PC-3 (cell line): ENCODE results near the gene CHID1. TPM values are rescaled to one million over a fixed set of nuclear protein-coding genes. Genes with fewer than 3 reads are reported as not detected.

Source experiments
- ATAC-seq: fragments of 200-7000 bp; cut with Tn5 transposase; 2 replicates; pipeline ENCODE4 v1.9.1; 2020; ENCODE audit warnings: mild to moderate bottlenecking, moderate library complexity
- BruUV-seq: library from RNA; stranded (reverse); fragments of 400-500 nt; replicated peaks from 2 replicates; lab custom pipeline; 2021; lab: Mats Ljungman, UMichigan
- CTCF ChIA-PET: fragments of 300-600 bp; sonication (Branson Sonifier 250); formaldehyde crosslinking; loops from one replicate; lab custom pipeline; 2022; ENCODE audit warnings: antibody characterized with exemption; lab: Charles Lee
- POLR2A ChIA-PET: fragments of 300-600 bp; sonication (Branson Sonifier 250); formaldehyde crosslinking; loops from one replicate; lab custom pipeline; 2022; ENCODE audit warnings: antibody characterized with exemption; ENCODE audit not compliant: unreplicated experiment; lab: Charles Lee
- DNase-seq: peaks from one replicate; pipeline ENCODE4 v3.0.0-alpha.2; 2015
- H2AFZ ChIP-seq: fragments of 300-600 bp; sonication (generic); 2 replicates; pipeline ENCODE4 v1.6.0; 2016; ENCODE audit warnings: antibody characterized with exemption, low read length
- H3F3A ChIP-seq: fragments of 300-600 bp; sonication (generic); one replicate; pipeline ENCODE4 v1.6.0; 2017; ENCODE audit warnings: antibody characterized with exemption, low read length, control low read depth, mild to moderate bottlenecking; ENCODE audit not compliant: unreplicated experiment
- H3K27ac ChIP-seq: fragments of 300-600 bp; sonication (generic); 2 replicates; pipeline ENCODE4 v1.5.1; 2016; ENCODE audit warnings: mild to moderate bottlenecking, low read length
- H3K27me3 ChIP-seq: fragments of 300-600 bp; sonication (generic); 2 replicates; pipeline ENCODE4 v1.6.1; 2016; ENCODE audit warnings: low read length, mixed read lengths
- H3K36me3 ChIP-seq: fragments of 300-600 bp; sonication (generic); 2 replicates; pipeline ENCODE4 v1.6.1; 2016; ENCODE audit warnings: low read depth, mixed run types, low read length, mixed read lengths
- H3K4me1 ChIP-seq: fragments of 300-600 bp; sonication (generic); 2 replicates; pipeline ENCODE4 v1.5.1; 2016; ENCODE audit warnings: low read length; ENCODE audit not compliant: insufficient read depth
- H3K4me2 ChIP-seq: fragments of 300-600 bp; sonication (generic); 2 replicates; pipeline ENCODE4 v1.6.0; 2016; ENCODE audit warnings: low read length
- H3K4me3 ChIP-seq: fragments of 300-600 bp; sonication (generic); 2 replicates; pipeline ENCODE4 v1.5.1; 2016; ENCODE audit warnings: mild to moderate bottlenecking, low read length, mixed read lengths
- H3K79me2 ChIP-seq: fragments of 300-600 bp; sonication (generic); 2 replicates; pipeline ENCODE4 v1.6.1; 2017; ENCODE audit warnings: low read length, mixed read lengths
- H3K9ac ChIP-seq: fragments of 300-600 bp; sonication (generic); 2 replicates; pipeline ENCODE4 v1.6.0; 2016; ENCODE audit warnings: mild to moderate bottlenecking, low read length
- H3K9me2 ChIP-seq: fragments of 300-600 bp; sonication (generic); replicated peaks from 2 replicates; pipeline ENCODE4 v1.6.1; 2016; ENCODE audit warnings: mixed run types, low read length, mixed read lengths
- H3K9me3 ChIP-seq: fragments of 300-600 bp; sonication (generic); 2 replicates; pipeline ENCODE4 v1.6.1; 2016; ENCODE audit warnings: low read length, mixed read lengths
- H4K20me1 ChIP-seq: fragments of 300-600 bp; sonication (generic); 2 replicates; pipeline ENCODE4 v1.6.1; 2016; ENCODE audit warnings: low read length, mixed read lengths
- CTCF ChIP-seq: fragments of 300-600 bp; sonication (generic); conservative IDR thresholded peaks from 2 replicates; pipeline ENCODE4 v1.5.1; 2017; ENCODE audit warnings: antibody characterized with exemption, low read depth, mild to moderate bottlenecking, low read length
- EZH2 ChIP-seq: fragments of 300-600 bp; sonication (generic); IDR thresholded peaks from one replicate; pipeline ENCODE4 v1.6.1; 2017; ENCODE audit warnings: antibody characterized with exemption, mild to moderate bottlenecking, low read length; ENCODE audit not compliant: unreplicated experiment
- EZH2phosphoT487 ChIP-seq: fragments of 300-600 bp; sonication (generic); IDR thresholded peaks from 2 replicates; pipeline ENCODE4 v1.6.1; 2018; ENCODE audit warnings: mild to moderate bottlenecking, antibody characterized with exemption, low read length, borderline replicate concordance
- intact Hi-C: fragments of 100-400 bp; cut with micrococcal nuclease; formaldehyde crosslinking; loops from 2 replicates; pipeline ENCODE4 v1.9.0; 2023
- total RNA-seq: library from RNA; depleted of rRNA; stranded (reverse); fragments of >200 nt; gene quantifications from 2 replicates; pipeline ENCODE4 v1.2.3, GENCODE V29; 2014

The CHID1 gene
- total RNA-seq, 1 experiment from 2014 or later: 70.2 TPM

- Histone ChIP-seq H3K9ac (no peak overlapping the region), H3K9me2 (no peaks in the 10 kb centered on the region), H3K27ac (no peak overlapping the region), H3K4me1 (peaks cover 8% of the 10 kb centered on the region), H3K4me3 (no peak overlapping the region), H3K9me3 (no peaks in the 10 kb centered on the region), H3K36me3 (no peaks in the 10 kb centered on the region; the same call in 1 of the 2 replicates), H3F3A (no peaks in the 10 kb centered on the region), H3K79me2 (peaks cover 27% of the 10 kb centered on the region), H4K20me1 (peaks cover 12% of the 10 kb centered on the region), H3K27me3 (no peaks in the 10 kb centered on the region), H3K4me2 (no peak overlapping the region), H2AFZ (no peak overlapping the region)
- no peak for TF ChIP-seq CTCF
- no peak for TF ChIP-seq EZH2
- no peak for TF ChIP-seq EZH2phosphoT487
- intact Hi-C loops: no loop called here
- ChIA-PET CTCF (no interaction called here), POLR2A (no interaction called here)
- no TSS peak for BruUV-seq
- no peak for DNase-seq
- no peak for ATAC-seq
Observed at GRCh38 chr11:923691-924405, 13.2 kb upstream of the CHID1 start.

- ATAC-seq (no peak), DNase-seq (no peak)
- no peak overlapping the region for H3K4me3 ChIP-seq
- peaks cover 10% of the 10 kb centered on the region for H3K79me2 ChIP-seq
- ChIA-PET POLR2A (no interaction called here), CTCF (no interaction called here)
- H3F3A ChIP-seq: no peaks in the 10 kb centered on the region
- H3K36me3 ChIP-seq: no peaks in the 10 kb centered on the region
- no peak overlapping the region for H2AFZ ChIP-seq
- H3K4me2 ChIP-seq: no peak overlapping the region
- H3K27me3 ChIP-seq: no peaks in the 10 kb centered on the region
- H3K9ac ChIP-seq: no peak overlapping the region
- intact Hi-C loops: no loop called here
- no peaks in the 10 kb centered on the region for H3K9me2 ChIP-seq
- peaks cover 5% of the 10 kb centered on the region; the same call in 1 of the 2 replicates for H4K20me1 ChIP-seq
- TF ChIP-seq EZH2phosphoT487 (no peak), EZH2 (no peak), CTCF (no peak)
- no peaks in the 10 kb centered on the region for H3K9me3 ChIP-seq
- peaks cover 6% of the 10 kb centered on the region for H3K4me1 ChIP-seq
- BruUV-seq: no TSS peak
- H3K27ac ChIP-seq: no peak overlapping the region
Observed at GRCh38 chr11:921921-922678, 11.5 kb upstream of the CHID1 start.

- Histone ChIP-seq H2AFZ (no peak overlapping the region), H3K9me3 (no peaks in the 10 kb centered on the region), H3K4me3 (no peak overlapping the region), H3K27ac (no peak overlapping the region), H3K4me1 (no peaks in the 10 kb centered on the region), H3K79me2 (no peaks in the 10 kb centered on the region), H4K20me1 (no peaks in the 10 kb centered on the region), H3K36me3 (no peaks in the 10 kb centered on the region), H3K9me2 (no peaks in the 10 kb centered on the region), H3K4me2 (no peak overlapping the region), H3F3A (no peaks in the 10 kb centered on the region), H3K9ac (no peak overlapping the region), H3K27me3 (no peaks in the 10 kb centered on the region)
- intact Hi-C loops: no loop called here
- ChIA-PET CTCF (interaction anchor here (0.7 kb wide), 1 partner anchor 19 kb away, joined by 6 read pairs; no protein-coding TSS in a partner anchor), POLR2A (no interaction called here)
- TF ChIP-seq EZH2phosphoT487 (no peak), CTCF (no peak), EZH2 (no peak)
- DNase-seq (no peak), ATAC-seq (no peak)
- BruUV-seq: no TSS peak
Observed at GRCh38 chr11:917426-917825, 6.8 kb upstream of the CHID1 start.
